Stimulated activated CD8-positive, alpha-beta memory T cell treated with anti-CD3 and anti-CD28 coated beads, Interleukin-12 subunit alpha, Interleukin-12 subunit beta, amount 100 ng/mL, for 24 hours (primary cell): Measurements from ENCODE around the gene YDJC.
"Not testable (repeated sequence)": the region's sequence is repeated elsewhere in the genome, so short reads cannot be mapped to it uniquely, and the experiment has no call there.

Source experiments
- DNase-seq: peaks from one replicate; pipeline ENCODE4 v3.0.0-alpha.2; 2020; ENCODE audit errors: extremely low read depth

The YDJC gene, protein sequence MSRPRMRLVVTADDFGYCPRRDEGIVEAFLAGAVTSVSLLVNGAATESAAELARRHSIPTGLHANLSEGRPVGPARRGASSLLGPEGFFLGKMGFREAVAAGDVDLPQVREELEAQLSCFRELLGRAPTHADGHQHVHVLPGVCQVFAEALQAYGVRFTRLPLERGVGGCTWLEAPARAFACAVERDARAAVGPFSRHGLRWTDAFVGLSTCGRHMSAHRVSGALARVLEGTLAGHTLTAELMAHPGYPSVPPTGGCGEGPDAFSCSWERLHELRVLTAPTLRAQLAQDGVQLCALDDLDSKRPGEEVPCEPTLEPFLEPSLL

DNA sequence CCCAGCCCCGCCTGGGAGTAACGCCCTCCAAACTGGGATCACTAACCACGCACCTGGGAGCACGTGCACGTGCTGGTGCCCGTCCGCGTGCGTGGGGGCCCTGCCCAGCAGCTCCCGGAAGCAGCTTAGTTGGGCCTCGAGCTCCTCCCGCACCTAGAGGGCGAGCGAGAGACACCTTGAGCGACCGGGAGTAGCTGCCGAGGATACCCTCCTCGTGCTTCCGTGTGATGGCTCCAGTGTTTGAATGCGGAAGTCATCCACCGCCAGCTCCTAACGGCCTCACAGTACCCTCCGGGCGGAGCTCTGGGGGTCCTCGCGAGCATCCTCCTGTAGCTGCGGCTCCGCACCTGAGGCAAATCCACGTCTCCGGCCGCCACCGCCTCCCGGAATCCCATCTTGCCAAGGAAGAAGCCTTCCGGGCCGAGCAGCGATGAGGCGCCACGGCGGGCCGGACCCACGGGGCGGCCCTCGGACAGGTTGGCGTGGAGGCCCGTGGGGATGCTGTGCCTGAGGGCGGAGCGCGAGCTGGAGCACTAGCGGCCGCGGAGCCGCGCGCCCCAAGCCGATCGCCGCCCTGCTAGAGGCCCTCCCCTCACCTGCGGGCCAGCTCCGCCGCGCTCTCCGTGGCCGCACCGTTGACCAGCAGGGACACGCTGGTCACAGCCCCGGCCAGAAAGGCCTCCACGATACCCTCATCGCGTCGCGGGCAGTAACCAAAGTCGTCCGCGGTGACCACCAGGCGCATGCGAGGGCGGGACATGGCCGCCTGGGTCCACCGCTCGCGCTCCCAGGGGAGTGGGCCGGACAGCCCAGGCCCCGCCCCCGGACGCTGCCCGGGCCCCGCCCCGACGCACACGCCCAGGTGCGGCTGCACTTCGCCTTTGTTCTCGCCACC, at the start of gene YDJC:
Gene YDJC (minus strand): TSS at position 768 of the 895 bp plus-strand sequence. CDS start 8 bp downstream, at position 760.
- DNase-seq = peak; percentile 92

- DNase-seq = no peak
Observed at GRCh38 chr22:21679383-21679782, 49.6 kb upstream of the YDJC start.

- not testable (repeated sequence) for DNase-seq
Observed at GRCh38 chr22:21678842-21679241, 49.0 kb upstream of the YDJC start.

DNA sequence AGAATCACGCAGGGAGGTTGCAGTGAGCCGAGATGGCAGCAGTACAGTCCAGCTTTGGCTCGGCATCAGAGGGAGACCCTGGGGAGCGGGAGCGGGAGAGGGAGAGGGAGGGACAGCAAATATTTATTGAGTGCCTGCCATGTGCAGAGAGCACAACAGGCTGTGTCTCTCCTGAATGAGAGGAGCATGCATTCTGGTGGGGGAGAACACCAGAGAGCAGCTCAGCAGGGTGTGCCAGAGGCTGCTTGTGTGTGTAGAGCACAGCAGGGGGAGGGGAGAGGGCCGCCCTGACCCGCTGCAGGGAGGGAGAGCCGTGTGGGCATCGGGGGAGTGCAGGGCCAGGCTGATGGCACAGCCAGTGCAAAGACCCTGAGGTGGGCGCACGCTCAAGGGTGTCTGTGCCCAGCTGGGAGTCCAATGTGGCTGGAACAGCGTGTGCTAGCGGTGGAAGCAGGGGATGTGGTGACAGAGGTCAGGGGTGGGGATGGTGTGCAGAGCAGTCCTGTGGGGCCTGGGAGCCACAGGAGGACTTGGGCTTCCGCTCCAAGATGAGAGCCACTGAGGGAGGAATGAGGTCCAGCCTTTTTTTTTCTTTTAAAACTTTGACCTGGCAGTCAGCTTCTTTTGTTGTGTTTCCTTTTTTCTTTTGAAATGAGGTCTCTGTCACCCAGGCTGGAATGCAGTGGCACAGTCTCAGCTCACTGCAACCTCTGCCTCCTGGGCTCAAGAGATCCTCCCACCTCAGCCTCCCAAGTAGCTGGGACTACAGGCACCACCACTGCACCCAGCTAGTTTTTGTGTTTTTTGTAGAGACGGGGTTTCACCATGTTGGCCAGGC, 48.0 kb upstream of the YDJC start:
- no peak for DNase-seq

GRCh38 chr22:21674638-21675245, 44.9 kb upstream of the YDJC start:
- DNase-seq = no peak

DNA sequence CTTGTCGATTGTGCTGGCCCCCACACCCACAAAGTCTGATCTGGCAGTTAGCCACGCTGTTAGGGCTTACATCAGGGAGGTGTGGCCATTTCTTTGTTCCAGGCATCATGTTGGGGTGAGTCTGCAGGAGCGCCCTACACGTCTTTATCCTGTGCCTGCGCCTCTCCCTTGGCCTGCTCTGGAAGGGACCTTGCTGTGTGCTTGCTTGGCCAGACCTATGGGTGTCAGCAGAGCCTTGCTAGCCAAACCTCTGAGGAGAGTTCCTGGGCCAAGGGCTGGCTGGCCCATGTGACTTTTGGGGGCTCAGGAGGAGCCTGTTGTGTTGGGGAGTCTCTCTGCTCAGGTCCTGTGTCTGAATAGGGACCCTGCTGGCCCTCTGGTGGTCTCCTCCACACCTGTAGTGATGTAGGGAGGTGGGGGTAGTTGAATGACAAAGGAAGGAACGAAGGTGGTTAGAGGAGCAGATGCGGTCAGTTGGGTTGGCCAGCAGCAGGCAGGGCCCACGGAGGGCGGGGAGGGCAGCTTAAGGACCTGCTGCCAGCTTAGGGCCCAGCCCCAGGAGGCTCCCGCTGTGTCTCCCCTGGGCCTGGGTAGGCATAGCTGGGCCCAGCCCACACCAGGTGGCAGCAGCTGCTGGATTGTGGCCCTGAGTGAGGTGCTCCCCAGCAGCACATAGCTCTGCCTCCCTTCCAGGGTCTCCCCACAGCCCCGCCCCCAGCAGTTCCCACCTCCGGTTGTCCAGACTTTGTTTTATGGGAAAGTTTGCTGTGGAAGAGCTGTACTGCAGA, 43.9 kb upstream of the YDJC start:
- DNase-seq = no peak

DNA sequence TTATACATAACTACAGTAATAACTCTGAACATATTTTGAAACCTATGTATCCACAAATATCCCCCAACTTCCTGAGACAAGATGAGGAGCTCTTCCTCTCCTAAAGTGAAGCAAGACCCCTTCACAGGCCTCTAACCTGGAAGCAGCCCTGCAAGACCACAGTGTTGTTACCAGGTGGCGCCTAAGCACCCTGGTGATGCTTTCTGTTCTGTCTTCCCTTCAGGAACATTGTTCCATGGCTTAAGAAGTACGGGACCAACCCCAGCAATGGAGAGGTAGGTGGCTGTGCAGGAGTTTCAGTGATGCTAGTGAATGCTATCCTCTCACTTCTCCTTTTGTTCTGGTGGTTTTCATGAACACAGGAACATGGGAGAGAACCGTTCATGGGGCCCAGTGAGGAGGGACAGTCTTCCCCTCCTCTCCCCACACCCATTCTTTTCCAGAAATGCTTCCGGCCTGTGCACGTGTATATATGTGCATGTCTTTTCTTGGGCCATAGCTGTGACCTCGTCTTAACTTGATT, 42.3 kb upstream of the YDJC start:
- no peak for DNase-seq

- DNase-seq = no peak
Observed at GRCh38 chr22:21669026-21669425, 39.2 kb upstream of the YDJC start.

GRCh38 chr22:21666786-21667185, 37.0 kb upstream of the YDJC start:
- no peak for DNase-seq

DNA sequence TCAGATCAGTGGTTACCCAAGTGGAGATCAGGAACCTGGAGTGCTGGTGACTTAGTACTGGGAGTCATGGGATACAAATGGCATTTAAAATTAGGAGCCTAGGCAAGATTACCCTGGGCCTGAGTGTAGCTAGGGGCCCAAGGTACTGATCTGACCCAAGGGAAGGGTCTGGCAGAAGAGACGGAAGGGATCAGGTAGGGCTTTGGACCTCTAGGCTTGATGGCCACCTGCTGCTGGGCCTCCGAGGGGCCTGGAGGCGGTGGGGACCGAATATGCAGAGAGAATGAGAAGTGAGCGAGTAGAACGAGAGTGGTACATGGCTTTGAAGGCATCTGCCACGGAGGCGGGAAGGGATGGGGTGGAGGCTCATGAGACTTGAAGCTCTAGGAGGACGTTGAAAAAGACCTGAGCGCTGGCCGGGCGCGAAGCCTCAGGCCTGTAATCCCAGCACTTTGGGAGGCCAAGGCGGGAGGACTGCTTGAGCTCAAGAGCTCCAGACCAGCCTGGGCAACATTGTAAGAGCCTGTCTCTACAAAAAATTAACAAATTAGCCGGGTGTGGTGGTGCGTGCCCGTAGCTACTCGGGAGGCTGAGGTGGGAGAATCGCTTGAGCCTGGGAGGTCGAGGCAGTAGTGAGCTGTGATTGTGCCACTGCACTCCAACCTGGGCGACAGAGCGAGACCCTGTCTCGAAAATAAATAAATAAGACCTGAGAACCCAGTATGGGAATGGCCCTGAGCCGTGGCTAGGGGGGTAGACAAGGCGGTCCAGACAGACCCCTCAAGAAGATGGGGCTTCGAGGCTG, 35.4 kb upstream of the YDJC start:
- no peak for DNase-seq

DNA sequence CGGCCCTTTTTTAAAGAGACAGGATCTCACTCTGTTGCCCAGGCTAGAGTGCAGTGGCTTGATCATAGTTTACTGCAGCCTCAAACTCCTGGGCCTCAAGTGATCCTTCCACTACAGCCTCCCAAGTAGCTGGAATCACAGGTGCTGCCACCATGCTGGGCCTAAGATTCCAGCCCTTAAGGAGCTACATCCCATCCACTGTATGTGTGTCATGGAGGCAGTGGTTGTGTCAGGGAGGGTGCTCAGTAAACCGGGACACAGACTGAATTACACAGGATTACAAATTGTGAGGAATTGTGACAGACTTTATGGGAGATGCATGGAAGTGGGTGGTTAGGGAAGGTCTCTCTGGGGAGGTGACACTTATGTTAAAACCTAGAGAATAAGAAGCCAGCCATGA, 33.9 kb upstream of the YDJC start:
- DNase-seq = no peak

- no peak for DNase-seq
Observed at GRCh38 chr22:21661991-21662390, 32.2 kb upstream of the YDJC start.

GRCh38 chr22:21660904-21661303, 31.1 kb upstream of the YDJC start:
- no peak for DNase-seq

DNA sequence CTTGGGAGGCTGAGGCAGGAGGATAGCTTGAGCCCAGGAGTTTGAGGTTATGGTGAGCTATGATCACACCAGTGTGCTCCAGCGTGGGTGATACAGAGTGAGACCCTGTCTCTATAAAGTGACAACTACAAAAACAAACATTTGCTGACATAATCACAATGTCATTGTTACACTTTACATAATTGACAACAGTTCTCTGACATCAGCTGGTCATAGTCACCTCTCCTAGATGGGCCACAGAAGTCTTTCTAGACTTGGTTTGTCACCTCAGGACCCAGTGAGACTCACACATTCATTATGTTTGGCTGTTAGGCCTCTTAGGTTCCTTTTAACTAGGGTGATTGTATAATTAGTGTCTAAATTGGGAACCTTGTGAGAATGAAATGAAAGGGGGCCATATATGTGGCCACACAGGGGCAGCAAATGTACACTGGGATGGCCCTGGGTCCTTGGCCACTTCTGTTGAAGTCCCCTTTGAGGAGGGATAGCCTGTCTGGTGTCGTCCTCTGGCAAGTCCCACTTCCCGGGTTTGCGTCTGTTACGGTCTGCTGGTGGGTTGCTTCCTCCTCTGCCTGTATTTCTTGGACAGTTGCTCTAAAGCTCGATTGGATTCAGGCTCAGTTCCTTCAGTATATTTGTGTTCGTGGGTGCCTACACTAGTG, 30.2 kb upstream of the YDJC start:
- no peak for DNase-seq

GRCh38 chr22:21657360-21658032, 27.7 kb upstream of the YDJC start:
- DNase-seq = peak; percentile 53

GRCh38 chr22:21657020-21657359, 27.2 kb upstream of the YDJC start:
- DNase-seq = no peak

DNA sequence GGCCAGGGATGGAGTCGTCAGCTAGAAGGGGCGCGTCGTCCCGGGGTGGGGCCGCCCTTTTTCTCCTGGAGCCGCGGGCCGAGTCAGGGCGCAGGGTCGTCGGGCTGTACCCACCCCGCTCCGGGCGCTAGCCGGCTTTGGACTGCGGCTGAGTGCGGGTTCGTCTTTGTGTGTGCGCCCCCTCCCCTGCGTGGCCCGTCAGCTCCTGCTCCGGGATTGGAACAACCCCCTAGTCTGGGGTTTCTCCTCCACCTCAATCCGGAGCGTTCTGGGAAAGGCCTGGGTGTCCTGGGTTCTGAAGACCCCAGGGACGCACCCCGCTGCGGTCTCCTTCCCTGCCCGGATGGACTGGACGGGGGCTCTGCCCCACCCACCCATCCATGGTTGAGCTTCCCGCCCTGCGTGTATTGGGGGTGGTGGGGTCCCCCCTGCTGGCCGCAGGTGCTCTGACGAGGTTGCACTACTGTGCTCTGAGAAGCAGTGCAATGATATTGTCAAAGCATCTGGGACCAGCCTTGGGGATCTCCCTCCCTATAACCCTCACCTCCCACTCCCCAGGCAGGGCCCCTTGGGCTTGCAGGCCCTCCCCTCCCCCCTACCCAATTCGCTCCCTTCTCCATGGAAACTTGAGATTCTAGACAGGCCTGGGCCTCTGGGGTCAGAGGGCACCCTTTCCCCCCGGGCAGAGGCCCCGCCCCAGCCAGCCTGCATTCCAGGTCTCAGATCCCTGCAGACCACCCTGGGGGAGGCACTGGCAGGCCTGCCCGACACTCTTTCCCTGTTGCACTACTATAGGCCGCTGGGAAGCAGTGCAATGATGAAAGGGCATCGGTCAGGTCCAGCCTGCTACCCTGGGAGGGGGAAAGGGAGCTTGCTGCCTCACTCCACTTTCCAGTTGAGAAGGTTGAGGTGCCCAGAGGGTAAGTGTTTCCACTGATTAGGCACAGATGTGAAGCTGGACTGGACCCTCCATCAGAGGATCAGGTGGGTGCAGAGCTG, 23.0 kb upstream of the YDJC start:
- no peak for DNase-seq
